ENCODE data around the gene GSTM4.
"Not testable (repeated sequence)": the region's sequence is repeated elsewhere in the genome, so short reads cannot be mapped to it uniquely, and the experiment has no call there.

GRCh38 chr1:109685399-109685798 lies 29.5 kb downstream of the GSTM4 start:
- not testable (repeated sequence) for TF ChIP-seq EP300 (IDR thresholded peaks at IDR 0.05)
- TF ChIP-seq, protein P1, sequence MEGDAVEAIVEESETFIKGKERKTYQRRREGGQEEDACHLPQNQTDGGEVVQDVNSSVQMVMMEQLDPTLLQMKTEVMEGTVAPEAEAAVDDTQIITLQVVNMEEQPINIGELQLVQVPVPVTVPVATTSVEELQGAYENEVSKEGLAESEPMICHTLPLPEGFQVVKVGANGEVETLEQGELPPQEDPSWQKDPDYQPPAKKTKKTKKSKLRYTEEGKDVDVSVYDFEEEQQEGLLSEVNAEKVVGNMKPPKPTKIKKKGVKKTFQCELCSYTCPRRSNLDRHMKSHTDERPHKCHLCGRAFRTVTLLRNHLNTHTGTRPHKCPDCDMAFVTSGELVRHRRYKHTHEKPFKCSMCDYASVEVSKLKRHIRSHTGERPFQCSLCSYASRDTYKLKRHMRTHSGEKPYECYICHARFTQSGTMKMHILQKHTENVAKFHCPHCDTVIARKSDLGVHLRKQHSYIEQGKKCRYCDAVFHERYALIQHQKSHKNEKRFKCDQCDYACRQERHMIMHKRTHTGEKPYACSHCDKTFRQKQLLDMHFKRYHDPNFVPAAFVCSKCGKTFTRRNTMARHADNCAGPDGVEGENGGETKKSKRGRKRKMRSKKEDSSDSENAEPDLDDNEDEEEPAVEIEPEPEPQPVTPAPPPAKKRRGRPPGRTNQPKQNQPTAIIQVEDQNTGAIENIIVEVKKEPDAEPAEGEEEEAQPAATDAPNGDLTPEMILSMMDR (IDR thresholded peaks at IDR 0.05) = not testable (repeated sequence)

Data from tibial nerve (tissue), 4 donors.